GM06990 (cell line): ENCODE results near the gene NNMT.
A peak's percentile ranks its signal among the peaks of the same experiment; 100 is the strongest.

Source experiments
- DNase-seq: peaks from one replicate; pipeline ENCODE4 v3.0.0-alpha.2; 2011; ENCODE audit not compliant: insufficient read length; ENCODE audit errors: extremely low read depth
- H3K27me3 ChIP-seq: replicated peaks from 2 replicates; pipeline ENCODE4 v1.6.0; 2011; ENCODE audit warnings: low read length; ENCODE audit not compliant: control insufficient read depth, insufficient read depth
- H3K36me3 ChIP-seq: 2 replicates; pipeline ENCODE4 v1.5.1; 2011; ENCODE audit warnings: low read length; ENCODE audit not compliant: control insufficient read depth, insufficient read depth
- H3K4me3 ChIP-seq: replicated peaks from 2 replicates; pipeline ENCODE4 v1.5.1; 2011; ENCODE audit warnings: low read depth, mild to moderate bottlenecking, control low read depth, low read length
- CTCF ChIP-seq: IDR thresholded peaks from 2 replicates; pipeline ENCODE4 v1.5.1; 2011; ENCODE audit warnings: low read length, control low read depth, mild to moderate bottlenecking, inconsistent platforms; ENCODE audit not compliant: insufficient read depth, poor library complexity, severe bottlenecking

The NNMT gene

GRCh38 chr11:114295676-114296604, at the start of gene NNMT:
Gene NNMT (plus strand): TSS chr11:114296399. CDS start chr11:114296557, 158 bp downstream.
- no peak for DNase-seq
- Histone ChIP-seq H3K27me3 (no peaks in the 10 kb centered on the region; the same call in none of the 2 replicates), H3K36me3 (no peaks in the 10 kb centered on the region), H3K4me3 (no peak within 1 kb of the TSS)
- TF ChIP-seq CTCF, result no peak

GRCh38 chr11:114247070-114247789, 49.0 kb upstream of the NNMT start:
- TF ChIP-seq CTCF, result no peak
- Histone ChIP-seq H3K27me3 (peaks cover 1% of the 10 kb centered on the region), H3K36me3 (no peaks in the 10 kb centered on the region), H3K4me3 (no peak overlapping the region)
- DNase-seq, result no peak

GRCh38 chr11:114250180-114250579, 46.0 kb upstream of the NNMT start:
- no peak overlapping the region for H3K4me3 ChIP-seq
- no peaks in the 10 kb centered on the region for H3K36me3 ChIP-seq
- no peak for TF ChIP-seq CTCF
- H3K27me3 ChIP-seq, result no peaks in the 10 kb centered on the region; the same call in 1 of the 2 replicates
- DNase-seq, result no peak

- no peak for TF ChIP-seq CTCF
- H3K36me3 ChIP-seq, result no peaks in the 10 kb centered on the region
- no peaks in the 10 kb centered on the region; the same call in 1 of the 2 replicates for H3K27me3 ChIP-seq
- H3K4me3 ChIP-seq, result no peak overlapping the region
- DNase-seq, result no peak
Measured at GRCh38 chr11:114250993-114251814, 45.0 kb upstream of the NNMT start.

- no peaks in the 10 kb centered on the region for H3K36me3 ChIP-seq
- no peak for DNase-seq
- H3K4me3 ChIP-seq, result no peak overlapping the region
- no peaks in the 10 kb centered on the region; the same call in 1 of the 2 replicates for H3K27me3 ChIP-seq
- peak; percentile 2 for TF ChIP-seq CTCF
Measured at GRCh38 chr11:114251815-114252337, 44.3 kb upstream of the NNMT start.
